Measurements from ENCODE around the gene NPHS1. TPM values are rescaled to one million over a fixed set of nuclear protein-coding genes. Genes with fewer than 3 reads are reported as not detected.

Gene NPHS1
- total and polyA plus RNA-seq, 9 of the 15 experiments (the other 6 are each of a cell fraction or from before 2014, with no cell fraction given) = 0.01 to 0.28 (median 0.14) TPM; not detected in 5

- TF ChIP-seq ZFP36 (IDR thresholded peaks at IDR 0.05; ENCODE audit: low read depth, low read length, partially characterized antibody) (peak; percentile 18), FOXO4 (CRISPR knock-in tag; IDR thresholded peaks at IDR 0.05) (no peak), SIN3A (IDR thresholded peaks at IDR 0.05; ENCODE audit: borderline replicate concordance in 2 of 2, control insufficient read depth in 1 of 2, low read depth in 2 of 2, low read length in 2 of 2) (no peak), ZNF740 (CRISPR knock-in tag; IDR thresholded peaks at IDR 0.05) (no peak), ZNF740 (tag; IDR thresholded peaks at IDR 0.05) (no peak), CREB5 (CRISPR knock-in tag; IDR thresholded peaks at IDR 0.05) (no peak), KHSRP (IDR thresholded peaks at IDR 0.05) (no peak), CREBBP (IDR thresholded peaks at IDR 0.05; ENCODE audit: low read depth, low read length) (no peak), MAX (CRISPR knock-in tag; IDR thresholded peaks at IDR 0.05) (peak; percentile 46), ZFP1 (CRISPR knock-in tag; IDR thresholded peaks at IDR 0.05) (no peak), HSF4 (CRISPR knock-in tag; IDR thresholded peaks at IDR 0.05; ENCODE audit: borderline replicate concordance) (no peak), SRSF7 (optimal IDR thresholded peaks at IDR 0.05; ENCODE audit: low read depth, low read length) (no peak), FOXP1 (CRISPR knock-in tag; IDR thresholded peaks at IDR 0.05) (no peak), HMGN3 (IDR thresholded peaks at IDR 0.05; ENCODE audit: borderline replicate concordance, extremely low read depth, insufficient read length, low read depth, low read length) (peak; percentile 59), PHF8 (IDR thresholded peaks at IDR 0.05; ENCODE audit: borderline replicate concordance, low read length) (0 out of 2 replicates have a peak, but pooled peaks have one; percentile 27), SMAD4 (CRISPR knock-in tag; conservative IDR thresholded peaks at IDR 0.05) (0 out of 2 replicates have a peak, but pooled peaks have one; percentile 31), POLR2AphosphoS5 (IDR thresholded peaks at IDR 0.05; ENCODE audit: control insufficient read depth, insufficient read depth, low read depth, low read length) (no peak), RBM25 (IDR thresholded peaks at IDR 0.05; ENCODE audit: low read depth, low read length, severe bottlenecking) (no peak), CCNT2 (IDR thresholded peaks at IDR 0.05; ENCODE audit: borderline replicate concordance, extremely low read depth, insufficient read length, low read depth, low read length) (peak; percentile 35), PML (IDR thresholded peaks at IDR 0.05; ENCODE audit: low read length) (no peak)
Measured at GRCh38 chr19:35868172-35868822, 16.0 kb upstream of the NPHS1 start, which contains the start of gene APLP1 (continued).

Measured in K562 (cell line).